Hepatocyte (in vitro differentiated cells): ENCODE results near the gene GMDS.

Experiments
- CTCF ChIP-seq: fragments of 200-600 bp; sonication (generic); IDR thresholded peaks from 2 replicates; pipeline ENCODE4 v1.5.1; 2016; ENCODE audit warnings: antibody characterized with exemption, mild to moderate bottlenecking; ENCODE audit not compliant: poor library complexity
- EZH2 ChIP-seq: fragments of 200-600 bp; sonication (generic); IDR thresholded peaks from 2 replicates; pipeline ENCODE4 v1.6.1; 2016; ENCODE audit warnings: antibody characterized with exemption, mild to moderate bottlenecking, borderline replicate concordance
- EZH2phosphoT487 ChIP-seq: fragments of 200-600 bp; sonication (generic); IDR thresholded peaks from one replicate; pipeline ENCODE4 v1.6.1; 2018; ENCODE audit warnings: antibody characterized with exemption, mild to moderate bottlenecking, low read depth, moderate library complexity; ENCODE audit not compliant: unreplicated experiment, severe bottlenecking

- no peak for TF ChIP-seq EZH2
- TF ChIP-seq CTCF: no peak
- TF ChIP-seq EZH2phosphoT487: no peak
Measured at GRCh38 chr6:2190661-2191389, 54.6 kb downstream of the GMDS start.
